NOMO-1 treated with dmso at 0.1 percent for 144 hours (cell line): ENCODE data around the gene LYPD4.

Experiments
- DNase-seq: peaks from one replicate; lab custom pipeline; 2025; ENCODE audit not compliant: unreplicated experiment; lab: John Stamatoyannopoulos, UW

Gene LYPD4

GRCh38 chr19:41844601-41845000 is at the start of gene LYPD4:
Gene LYPD4 (minus strand): TSS chr19:41844683. CDS start chr19:41839285, 5,398 bp downstream.
- DNase-seq = no peak

GRCh38 chr19:41893899-41894298 is 49.4 kb upstream of the LYPD4 start:
- no peak for DNase-seq

GRCh38 chr19:41892173-41892902 is 47.9 kb upstream of the LYPD4 start:
- no peak for DNase-seq

GRCh38 chr19:41890936-41891335 is 46.5 kb upstream of the LYPD4 start:
- DNase-seq = no peak

GRCh38 chr19:41889896-41890295 is 45.4 kb upstream of the LYPD4 start:
- no peak for DNase-seq

- no peak for DNase-seq
Measured at GRCh38 chr19:41888926-41889325, 44.4 kb upstream of the LYPD4 start.

GRCh38 chr19:41887711-41888382 is 43.4 kb upstream of the LYPD4 start:
- DNase-seq = no peak

- DNase-seq = no peak
Measured at GRCh38 chr19:41886761-41887710, 42.6 kb upstream of the LYPD4 start.

GRCh38 chr19:41883821-41884733 is 39.6 kb upstream of the LYPD4 start:
- peak; percentile 98 for DNase-seq

GRCh38 chr19:41883463-41883820 is 39.0 kb upstream of the LYPD4 start:
- no peak for DNase-seq

- peak; percentile 70 for DNase-seq
Measured at GRCh38 chr19:41882568-41883462, 38.3 kb upstream of the LYPD4 start, which contains the start of gene ARHGEF1. Gene ARHGEF1 (plus strand): TSS chr19:41883184. CDS start chr19:41888083, 4,899 bp downstream.

GRCh38 chr19:41880329-41880708 is 35.8 kb upstream of the LYPD4 start:
- DNase-seq = no peak

GRCh38 chr19:41879670-41880328 is 35.3 kb upstream of the LYPD4 start:
- DNase-seq = no peak

GRCh38 chr19:41879080-41879479 is 34.6 kb upstream of the LYPD4 start:
- DNase-seq = no peak

- no peak for DNase-seq
Measured at GRCh38 chr19:41877916-41878905, 33.7 kb upstream of the LYPD4 start.

GRCh38 chr19:41876847-41877832 is 32.7 kb upstream of the LYPD4 start, which contains the start of gene CD79A:
Gene CD79A (plus strand): TSS chr19:41877279. CDS start chr19:41877305, 26 bp downstream.
- peak; percentile 91 for DNase-seq
